GM12892 (cell line): ENCODE results near the gene ATXN1.

ENCODE experiments used
- POLR2A ChIP-seq: IDR thresholded peaks from 2 replicates; pipeline ENCODE4 v1.6.1; 2011; ENCODE audit warnings: low read depth, low read length, control low read depth
- POLR2AphosphoS5 ChIP-seq: IDR thresholded peaks from 2 replicates; pipeline ENCODE4 v1.6.1; 2011; ENCODE audit warnings: low read depth, low read length, control low read depth

DNA sequence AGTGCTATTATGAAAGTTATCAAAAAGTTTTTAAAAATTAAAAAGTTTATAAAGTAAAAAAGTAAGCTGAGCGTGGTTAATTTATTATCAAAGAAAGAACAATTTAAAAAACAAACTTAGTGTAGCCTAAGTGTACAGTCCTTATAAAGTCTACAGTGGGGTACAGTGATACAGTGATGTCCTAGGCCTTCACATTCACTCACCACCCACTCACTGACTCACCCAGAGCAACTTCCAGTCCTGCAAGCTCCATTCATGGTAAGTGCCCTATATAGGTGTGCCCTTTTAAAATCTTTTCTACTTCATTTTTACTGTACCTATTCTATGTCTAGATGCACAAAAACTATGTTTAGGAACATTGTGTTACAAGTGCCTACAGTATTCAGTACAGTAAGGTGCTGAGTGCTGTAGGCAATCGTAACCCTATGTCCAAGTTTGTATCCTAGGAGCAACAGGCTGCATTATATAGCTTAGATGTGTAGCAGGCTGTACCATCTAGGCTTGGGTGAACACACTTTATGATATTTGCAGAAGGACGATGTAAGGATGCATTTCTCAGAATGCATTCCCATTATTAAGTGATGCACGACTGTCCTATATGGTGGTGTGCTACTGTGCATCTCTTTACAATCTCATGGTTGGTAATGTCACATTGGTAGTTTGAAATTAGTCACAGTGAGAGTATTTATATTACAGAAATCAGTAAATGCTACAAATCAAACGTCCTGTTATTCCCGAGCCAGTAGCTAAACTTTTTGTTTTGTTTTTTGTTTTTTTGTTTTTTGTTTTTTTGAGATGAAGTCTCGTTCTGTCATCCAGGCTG, 364.6 kb downstream of the ATXN1 start:
- no peak for TF ChIP-seq POLR2AphosphoS5
- TF ChIP-seq POLR2A: no peak
